ENCODE measurements around the gene MAML3. TPM values are rescaled to one million over a fixed set of nuclear protein-coding genes. Genes with fewer than 3 reads are reported as not detected.

The MAML3 gene
- total RNA-seq, 1 donor from 2014 or later: 59.4 TPM

DNA sequence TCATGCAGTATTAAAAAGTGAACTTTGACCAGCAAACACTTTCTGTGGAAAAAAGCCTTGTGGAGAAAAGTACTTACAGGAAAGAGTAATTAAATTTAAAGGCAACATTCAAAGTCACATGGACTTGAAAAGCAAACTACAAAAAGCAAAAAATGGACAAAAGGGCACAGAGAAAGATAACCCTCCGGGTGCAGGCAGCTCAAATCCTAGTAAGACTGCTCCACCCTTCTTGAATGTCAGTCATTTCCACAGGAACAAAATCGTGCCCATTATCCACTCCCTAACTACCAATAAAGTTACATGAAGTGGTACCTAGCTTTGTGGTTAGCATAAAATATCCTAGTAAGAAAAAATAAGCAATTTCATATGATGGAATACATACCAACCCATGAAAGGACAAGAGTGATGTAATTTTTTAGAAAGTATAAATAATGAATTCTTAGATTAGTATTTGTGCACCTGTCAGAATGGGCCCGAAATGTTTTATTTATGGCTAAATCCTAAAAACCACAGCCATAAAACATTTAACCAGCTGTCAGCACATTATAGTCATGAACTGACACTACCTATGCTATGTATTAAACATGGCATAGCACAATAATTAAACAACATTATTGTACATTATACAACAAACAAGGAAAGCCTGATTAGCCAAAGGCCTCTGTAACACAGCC is 43.3 kb downstream of the MAML3 start:
- peaks cover 22% of the 10 kb centered on the region for H3K4me1 Mint-ChIP-seq (ENCODE audit: low read depth, unreplicated experiment)
- DNase-seq: no peak
- no peaks in the 10 kb centered on the region for H3K36me3 Mint-ChIP-seq (ENCODE audit: unreplicated experiment)
- H3K27me3 Mint-ChIP-seq (ENCODE audit: unreplicated experiment): peaks cover 5% of the 10 kb centered on the region
- no peak overlapping the region for H3K27ac Mint-ChIP-seq (ENCODE audit: unreplicated experiment)
- no peak overlapping the region for H3K4me3 Mint-ChIP-seq (ENCODE audit: unreplicated experiment)
- H3K9me3 Mint-ChIP-seq (ENCODE audit: unreplicated experiment): peaks cover 6% of the 10 kb centered on the region
- TF ChIP-seq, protein P1, sequence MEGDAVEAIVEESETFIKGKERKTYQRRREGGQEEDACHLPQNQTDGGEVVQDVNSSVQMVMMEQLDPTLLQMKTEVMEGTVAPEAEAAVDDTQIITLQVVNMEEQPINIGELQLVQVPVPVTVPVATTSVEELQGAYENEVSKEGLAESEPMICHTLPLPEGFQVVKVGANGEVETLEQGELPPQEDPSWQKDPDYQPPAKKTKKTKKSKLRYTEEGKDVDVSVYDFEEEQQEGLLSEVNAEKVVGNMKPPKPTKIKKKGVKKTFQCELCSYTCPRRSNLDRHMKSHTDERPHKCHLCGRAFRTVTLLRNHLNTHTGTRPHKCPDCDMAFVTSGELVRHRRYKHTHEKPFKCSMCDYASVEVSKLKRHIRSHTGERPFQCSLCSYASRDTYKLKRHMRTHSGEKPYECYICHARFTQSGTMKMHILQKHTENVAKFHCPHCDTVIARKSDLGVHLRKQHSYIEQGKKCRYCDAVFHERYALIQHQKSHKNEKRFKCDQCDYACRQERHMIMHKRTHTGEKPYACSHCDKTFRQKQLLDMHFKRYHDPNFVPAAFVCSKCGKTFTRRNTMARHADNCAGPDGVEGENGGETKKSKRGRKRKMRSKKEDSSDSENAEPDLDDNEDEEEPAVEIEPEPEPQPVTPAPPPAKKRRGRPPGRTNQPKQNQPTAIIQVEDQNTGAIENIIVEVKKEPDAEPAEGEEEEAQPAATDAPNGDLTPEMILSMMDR (IDR thresholded peaks at IDR 0.05; ENCODE audit: partially characterized antibody, unreplicated experiment): no peak

DNA sequence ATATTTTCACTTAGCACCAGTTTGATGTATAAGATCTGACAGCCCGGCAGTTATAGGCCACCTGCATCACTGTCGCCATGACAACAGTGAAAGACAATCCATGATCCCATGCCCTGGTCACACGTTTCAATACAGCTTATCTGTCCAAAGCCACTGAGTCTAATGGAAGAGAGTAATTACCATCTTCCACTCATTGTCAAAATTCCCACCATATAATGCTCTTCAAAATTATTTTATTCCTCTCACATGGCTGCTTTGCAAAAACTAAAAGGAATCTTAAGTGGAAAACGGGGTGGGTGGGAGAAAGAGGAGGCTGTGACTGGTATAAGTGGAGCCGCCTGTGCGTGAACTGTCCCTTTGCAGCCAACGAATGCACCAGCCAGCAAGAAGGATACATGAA is 44.2 kb downstream of the MAML3 start:
- no peaks in the 10 kb centered on the region for H3K36me3 Mint-ChIP-seq (ENCODE audit: unreplicated experiment)
- H3K4me1 Mint-ChIP-seq (ENCODE audit: low read depth, unreplicated experiment): peaks cover 22% of the 10 kb centered on the region
- H3K9me3 Mint-ChIP-seq (ENCODE audit: unreplicated experiment): peaks cover 6% of the 10 kb centered on the region
- H3K27ac Mint-ChIP-seq (ENCODE audit: unreplicated experiment): peak overlapping the region; percentile 44
- DNase-seq: peak; percentile 38
- H3K27me3 Mint-ChIP-seq (ENCODE audit: unreplicated experiment): peaks cover 5% of the 10 kb centered on the region
- TF ChIP-seq, protein P1 (IDR thresholded peaks at IDR 0.05; ENCODE audit: partially characterized antibody, unreplicated experiment): no peak
- H3K4me3 Mint-ChIP-seq (ENCODE audit: unreplicated experiment): no peak overlapping the region

DNA sequence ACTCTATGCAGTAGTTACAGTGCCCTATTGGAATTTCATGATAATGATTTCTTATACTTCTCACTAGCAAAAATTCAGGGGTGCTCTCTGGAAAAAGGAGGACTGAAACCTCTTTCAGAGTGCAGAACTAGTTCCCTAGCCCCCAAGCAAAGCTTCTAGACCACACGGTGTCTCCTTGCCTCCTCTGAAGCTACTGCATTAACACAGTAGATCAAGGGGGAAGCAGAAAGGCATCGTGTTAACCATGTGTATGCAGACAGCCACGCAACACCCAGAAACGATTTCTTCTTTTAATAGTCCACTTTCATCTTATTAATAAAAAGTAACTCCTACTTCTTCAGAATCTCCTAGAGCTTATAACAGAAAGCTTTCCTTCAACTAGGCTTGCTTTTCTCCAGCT is 44.7 kb downstream of the MAML3 start:
- Mint-ChIP-seq H3K27me3 (ENCODE audit: unreplicated experiment) (peaks cover 5% of the 10 kb centered on the region), H3K27ac (ENCODE audit: unreplicated experiment) (no peak overlapping the region), H3K9me3 (ENCODE audit: unreplicated experiment) (peaks cover 6% of the 10 kb centered on the region), H3K4me1 (ENCODE audit: low read depth, unreplicated experiment) (peaks cover 22% of the 10 kb centered on the region), H3K4me3 (ENCODE audit: unreplicated experiment) (no peak overlapping the region), H3K36me3 (ENCODE audit: unreplicated experiment) (no peaks in the 10 kb centered on the region)
- TF ChIP-seq, protein P1 (IDR thresholded peaks at IDR 0.05; ENCODE audit: partially characterized antibody, unreplicated experiment): no peak
- no peak for DNase-seq

DNA sequence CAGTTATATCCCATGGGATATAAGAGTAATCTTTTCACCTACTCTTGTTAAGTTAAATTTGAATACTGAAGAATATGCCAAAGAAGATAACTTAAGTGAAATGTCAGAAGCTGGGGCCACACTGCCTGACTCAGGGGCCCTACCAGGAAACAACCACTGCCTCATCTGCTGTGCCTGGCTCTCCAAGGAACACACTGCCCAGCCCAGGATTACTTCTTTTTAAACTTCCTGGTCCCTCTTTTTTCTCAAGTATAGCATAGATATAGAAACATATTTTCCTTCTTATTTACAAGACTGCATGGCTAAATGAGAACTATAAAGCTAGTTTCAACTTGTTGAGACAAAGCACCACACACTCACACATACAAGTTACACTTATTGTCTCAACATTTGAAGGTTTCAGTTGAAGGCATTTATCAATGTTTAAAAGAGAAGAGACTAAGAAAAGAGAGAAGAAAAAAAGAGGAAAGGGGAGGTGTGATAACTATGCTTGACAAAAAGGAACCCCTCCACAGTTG is 45.2 kb downstream of the MAML3 start:
- H3K27me3 Mint-ChIP-seq (ENCODE audit: unreplicated experiment): peaks cover 5% of the 10 kb centered on the region
- no peak overlapping the region for H3K4me3 Mint-ChIP-seq (ENCODE audit: unreplicated experiment)
- H3K27ac Mint-ChIP-seq (ENCODE audit: unreplicated experiment): no peak overlapping the region
- H3K4me1 Mint-ChIP-seq (ENCODE audit: low read depth, unreplicated experiment): peaks cover 22% of the 10 kb centered on the region
- H3K36me3 Mint-ChIP-seq (ENCODE audit: unreplicated experiment): no peaks in the 10 kb centered on the region
- TF ChIP-seq, protein P1 (IDR thresholded peaks at IDR 0.05; ENCODE audit: partially characterized antibody, unreplicated experiment): no peak
- H3K9me3 Mint-ChIP-seq (ENCODE audit: unreplicated experiment): peaks cover 6% of the 10 kb centered on the region
- DNase-seq: no peak

DNA sequence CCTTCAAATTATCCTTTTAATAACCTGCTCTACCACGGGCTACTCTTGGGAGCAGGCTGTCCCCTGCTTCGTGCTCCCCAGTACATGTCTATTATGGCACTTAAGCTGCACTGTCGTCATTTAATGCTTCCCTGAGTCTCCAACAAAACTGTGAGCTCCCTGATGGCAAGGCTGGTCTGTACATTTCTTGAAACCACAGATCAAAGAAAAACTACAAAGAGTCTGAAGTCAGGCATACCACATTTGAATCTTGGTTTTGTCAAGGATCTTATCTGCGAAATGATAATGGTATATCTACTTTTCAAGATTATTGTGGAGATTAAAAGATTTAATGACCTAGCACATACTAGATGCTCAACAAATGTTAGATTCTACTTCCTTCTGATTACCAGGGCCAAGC is 45.7 kb downstream of the MAML3 start:
- peaks cover 5% of the 10 kb centered on the region for H3K27me3 Mint-ChIP-seq (ENCODE audit: unreplicated experiment)
- TF ChIP-seq, protein P1 (IDR thresholded peaks at IDR 0.05; ENCODE audit: partially characterized antibody, unreplicated experiment): no peak
- peaks cover 6% of the 10 kb centered on the region for H3K9me3 Mint-ChIP-seq (ENCODE audit: unreplicated experiment)
- H3K4me3 Mint-ChIP-seq (ENCODE audit: unreplicated experiment): no peak overlapping the region
- no peak for DNase-seq
- H3K4me1 Mint-ChIP-seq (ENCODE audit: low read depth, unreplicated experiment): peaks cover 22% of the 10 kb centered on the region
- H3K27ac Mint-ChIP-seq (ENCODE audit: unreplicated experiment): no peak overlapping the region
- H3K36me3 Mint-ChIP-seq (ENCODE audit: unreplicated experiment): no peaks in the 10 kb centered on the region
